HepG2 (cell line): ENCODE data around the gene WFDC9. TPM values are rescaled to one million over a fixed set of nuclear protein-coding genes. Genes with fewer than 3 reads are reported as not detected.

Experiments used
- ATAC-seq: fragments of 200-7000 bp; cut with Tn5 transposase; 3 replicates; pipeline ENCODE4 v1.9.1; 2020; ENCODE audit warnings: mild to moderate bottlenecking, moderate library complexity
- BruUV-seq: library from RNA; stranded (reverse); fragments of 400-500 nt; replicated peaks from 2 replicates; lab custom pipeline; 2021; lab: Mats Ljungman, UMichigan
- CTCF ChIA-PET: fragments of 300-600 bp; formaldehyde crosslinking; extraction: SDS; loops from one replicate; lab custom pipeline; 2021; ENCODE audit warnings: low total read pairs, inconsistent platforms, low intra/inter-chr PET ratio; lab: Yijun Ruan, JAX
- POLR2A ChIA-PET: fragments of 350-600 bp; sonication (Branson Sonifier 250); formaldehyde crosslinking; loops from one replicate; lab custom pipeline; 2020; ENCODE audit warnings: antibody characterized with exemption, inconsistent platforms; lab: Yijun Ruan, JAX
- DNase-seq: peaks from one replicate; pipeline ENCODE4 v3.0.0-alpha.2; 2015; ENCODE audit warnings: low spot score
- FAIRE-seq: peaks from 3 replicates; lab custom pipeline; 2011; peaks lifted over from hg19 to GRCh38; lab: Jason Lieb, UNC
- H2AFZ ChIP-seq: one replicate; pipeline ENCODE4 v1.6.1; 2011; ENCODE audit warnings: low read length, inconsistent platforms
- H3K27ac ChIP-seq: fragments of 300-600 bp; 3 replicates; pipeline ENCODE4 v1.8.0; 2011; ENCODE audit warnings: mixed run types, mild to moderate bottlenecking, mixed read lengths, low read length, inconsistent platforms; ENCODE audit not compliant: insufficient read depth; ENCODE audit errors: extremely low read length
- H3K27me3 ChIP-seq, 2 experiments: fragments of 200-600 bp in 1 of 2; 2 replicates in 1 of 2; 3 replicates in 1 of 2; pipeline versions ENCODE4 v1.6.0 to v1.8.0; 2011; ENCODE audit warnings: low read length in 2 of 2, mild to moderate bottlenecking in 2 of 2, moderate library complexity in 2 of 2, inconsistent platforms in 1 of 2; ENCODE audit not compliant: insufficient read depth in 2 of 2, control insufficient read depth in 1 of 2
- H3K36me3 ChIP-seq, 2 experiments: fragments of 200-600 bp in 1 of 2; replicated peaks in 1 of 2; 2 replicates in 1 of 2; 3 replicates in 1 of 2; pipeline versions ENCODE4 v1.5.1 to v1.8.0; 2011; ENCODE audit warnings: low read length in 2 of 2, inconsistent platforms in 1 of 2; ENCODE audit not compliant: insufficient read depth in 2 of 2, control insufficient read depth in 1 of 2
- H3K4me1 ChIP-seq: 2 replicates; pipeline ENCODE4 v1.5.1; 2012; ENCODE audit warnings: low read length, inconsistent platforms; ENCODE audit not compliant: insufficient read depth
- H3K4me2 ChIP-seq: 2 replicates; pipeline ENCODE4 v1.6.0; 2011; ENCODE audit warnings: low read depth, low read length, inconsistent platforms
- H3K4me3 ChIP-seq, 3 experiments: fragments of 200-600 bp in 1 of 3; sonication (generic), shearing (Covaris generic) in 1 of 3; replicated peaks in 1 of 3; 2 replicates each; pipeline ENCODE4 v1.5.1; 2011 to 2016; ENCODE audit warnings: low read length in 3 of 3, inconsistent platforms in 2 of 3, low read depth in 2 of 3, mild to moderate bottlenecking in 2 of 3, control low read depth in 1 of 3, mixed read lengths in 1 of 3; ENCODE audit not compliant: insufficient read depth in 1 of 3
- H3K79me2 ChIP-seq: one replicate; pipeline ENCODE4 v1.6.1; 2011; ENCODE audit warnings: low read length, inconsistent platforms; ENCODE audit not compliant: insufficient read depth
- H3K9ac ChIP-seq: 2 replicates; pipeline ENCODE4 v1.6.0; 2011; ENCODE audit warnings: mild to moderate bottlenecking, low read depth, low read length, inconsistent platforms; ENCODE audit not compliant: insufficient read depth
- H3K9me3 ChIP-seq: 2 replicates; pipeline ENCODE4 v1.5.1; 2012; ENCODE audit warnings: mild to moderate bottlenecking, low read length
- H4K20me1 ChIP-seq: 2 replicates; pipeline ENCODE4 v1.6.0; 2011; ENCODE audit warnings: inconsistent platforms, mild to moderate bottlenecking, low read length, moderate library complexity; ENCODE audit not compliant: insufficient read depth
- BCL6 ChIP-seq: IDR thresholded peaks from 2 replicates; pipeline ENCODE4 v1.6.1; 2016; ENCODE audit warnings: missing genetic modification reagents, missing compliant biosample characterization
- HMGXB3 ChIP-seq: sonication (generic); formaldehyde crosslinking; IDR thresholded peaks from 2 replicates; pipeline ENCODE4 v1.4.0; 2020; ENCODE audit warnings: missing genetic modification reagents, borderline replicate concordance
- HNRNPL ChIP-seq: fragments of 200-400 bp; formaldehyde crosslinking; IDR thresholded peaks from 2 replicates; pipeline ENCODE4 v1.6.1; 2017; ENCODE audit warnings: mild to moderate bottlenecking, low read depth, low read length
- KDM1A ChIP-seq: IDR thresholded peaks from 2 replicates; pipeline ENCODE4 v1.6.1; 2016; ENCODE audit warnings: missing compliant biosample characterization
- KMT2B ChIP-seq: IDR thresholded peaks from 2 replicates; pipeline ENCODE4 v1.6.1; 2016; ENCODE audit warnings: missing genetic modification reagents, missing compliant biosample characterization
- MXD1 ChIP-seq: sonication (generic); formaldehyde crosslinking; IDR thresholded peaks from 2 replicates; pipeline ENCODE4 v1.4.0; 2020; ENCODE audit warnings: mild to moderate bottlenecking, missing genetic modification reagents
- RARG ChIP-seq: sonication (generic); formaldehyde crosslinking; IDR thresholded peaks from 2 replicates; pipeline ENCODE4 v1.4.0; 2020; ENCODE audit warnings: low read depth, mild to moderate bottlenecking, missing genetic modification reagents
- SMARCC2 ChIP-seq: fragments of 450-650 bp; IDR thresholded peaks from 2 replicates; pipeline ENCODE4 v1.6.1; 2017; ENCODE audit warnings: antibody characterized with exemption, mild to moderate bottlenecking
- SNAPC4 ChIP-seq: sonication (generic); formaldehyde crosslinking; IDR thresholded peaks from 2 replicates; pipeline ENCODE4 v1.4.0; 2020; ENCODE audit warnings: mild to moderate bottlenecking, missing genetic modification reagents
- ZNF644 ChIP-seq: IDR thresholded peaks from 2 replicates; pipeline ENCODE4 v1.6.1; 2016; ENCODE audit warnings: low read depth
- ZNF772 ChIP-seq: sonication (generic); formaldehyde crosslinking; IDR thresholded peaks from 2 replicates; pipeline ENCODE4 v1.5.0; 2020; ENCODE audit warnings: mild to moderate bottlenecking, missing genetic modification reagents
- WGBS: methylation state at CpG from one replicate; pipeline ENCODE4 v1.1.6; 2017; ENCODE audit warnings: low lambda C conversion rate; 5-methylcytosine and 5-hydroxymethylcytosine counted together
- in situ Hi-C: cut with HindIII; loops from 2 replicates; pipeline ENCODE4 v1.10.0; 2017; ENCODE audit warnings: low pct_unique_long_range_greater_than_20kb; ENCODE audit not compliant: extremely low pct_ligation_motif_present
- intact Hi-C: fragments of 100-400 bp; cut with micrococcal nuclease; formaldehyde crosslinking; loops from one replicate; pipeline ENCODE4 v1.10.0; 2022; ENCODE audit not compliant: unreplicated experiment
- polyA plus RNA-seq, 8 experiments: library from polyadenylated mRNA; depleted of rRNA in 3 of 8; stranded (reverse) in 7 of 8; unstranded in 1 of 8; fragments of >200 nt; fragmentation: Illumina TruSeq in 4 of 8; extraction: Trizol in 4 of 8; gene quantifications; 2 replicates each; pipeline versions ENCODE4 v1.2.1 to v1.2.3, GENCODE V29; 2011 to 2016; ENCODE audit warnings: low read depth in 4 of 8, missing spikeins in 1 of 8, mixed read lengths in 1 of 8; ENCODE audit not compliant: insufficient read depth in 1 of 8
- total RNA-seq, 5 experiments: library from RNA; depleted of rRNA; stranded (reverse); fragments of >200 nt; fragmentation: Illumina TruSeq; extraction: Trizol; gene quantifications; 2 replicates each; pipeline ENCODE4 v1.2.3, GENCODE V29; 2016; ENCODE audit warnings: low read depth in 1 of 5

The WFDC9 gene
- total and polyA plus RNA-seq, 2 of the 13 experiments (the other 11 are each of a cell fraction or from before 2014, with no cell fraction given) = not detected

GRCh38 chr20:45626540-45626939 lies 4.5 kb downstream of the WFDC9 start:
- H3K4me1 ChIP-seq = peaks cover 5% of the 10 kb centered on the region
- no peaks in the 10 kb centered on the region for H4K20me1 ChIP-seq
- no peaks in the 10 kb centered on the region for H3K79me2 ChIP-seq
- H2AFZ ChIP-seq = no peak overlapping the region
- H3K9ac ChIP-seq = no peak overlapping the region
- intact Hi-C loops = no loop called here
- H3K4me3 ChIP-seq = no peak overlapping the region
- peak; percentile 26 for FAIRE-seq
- WGBS = 2% methylated on average over 2 of the region's 2 CpGs
- in situ Hi-C loops = no loop called here
- TF ChIP-seq BCL6 (CRISPR knock-in tag) (no peak), SMARCC2 (no peak), HMGXB3 (no peak), SNAPC4 (CRISPR knock-in tag) (no peak), RARG (CRISPR knock-in tag) (no peak), HNRNPL (no peak), MXD1 (CRISPR knock-in tag) (no peak), KMT2B (no peak), KDM1A (CRISPR knock-in tag) (no peak), ZNF772 (no peak), ZNF644 (no peak)
- H3K27me3 ChIP-seq = no peaks in the 10 kb centered on the region; a peak in 1 of 5 replicates
- no peak overlapping the region for H3K27ac ChIP-seq
- ATAC-seq = no peak
- no peak overlapping the region for H3K4me2 ChIP-seq
- no peaks in the 10 kb centered on the region for H3K36me3 ChIP-seq
- H3K9me3 ChIP-seq = no peaks in the 10 kb centered on the region
- no TSS peak for BruUV-seq
- ChIA-PET POLR2A (no interaction called here), CTCF (no interaction called here)
- DNase-seq = no peak
